Muscle of leg (tissue), 16 donors: ENCODE measurements around the gene DIABLO. TPM values are rescaled to one million over a fixed set of nuclear protein-coding genes. Genes with fewer than 3 reads are reported as not detected.
"Not testable (repeated sequence)": the region's sequence is repeated elsewhere in the genome, so short reads cannot be mapped to it uniquely, and the experiment has no call there.

Experiments used
- DNase-seq: peaks from one replicate; pipeline ENCODE4 v3.0.0; 2013
- H3K27ac ChIP-seq: one replicate; pipeline ENCODE4 v1.5.1; 2013; ENCODE audit warnings: mild to moderate bottlenecking, low read length, control low read depth
- H3K27me3 ChIP-seq: one replicate; pipeline ENCODE4 v1.6.1; 2013; ENCODE audit warnings: low read length; ENCODE audit not compliant: control insufficient read depth, insufficient read depth
- H3K36me3 ChIP-seq: one replicate; pipeline ENCODE4 v1.6.1; 2013; ENCODE audit warnings: low read length; ENCODE audit not compliant: control insufficient read depth, insufficient read depth
- H3K4me1 ChIP-seq: one replicate; pipeline ENCODE4 v1.6.1; 2013; ENCODE audit warnings: low read length; ENCODE audit not compliant: control insufficient read depth, insufficient read depth
- H3K4me3 ChIP-seq: one replicate; pipeline ENCODE4 v1.5.1; 2013; ENCODE audit warnings: low read length, control low read depth
- H3K9me3 ChIP-seq: replicated peaks from 2 replicates; pipeline ENCODE4 v1.6.1; 2013; ENCODE audit warnings: low read depth, low read length; ENCODE audit not compliant: control insufficient read depth
- WGBS: methylation state at CpG from one replicate; pipeline ENCODE4 v1.1.5; 2013; ENCODE audit warnings: missing lambda C conversion rate; ENCODE audit not compliant: insufficient coverage; 5-methylcytosine and 5-hydroxymethylcytosine counted together
- long read RNA-seq, 11 donors: transcript quantifications; one replicate each; lab custom pipeline, GENCODE V29; 2026
- polyA plus RNA-seq, 8 donors: library from polyadenylated mRNA; unstranded; fragments of 120-200 nt; gene quantifications; one replicate each; pipeline versions ENCODE4 v1.2.1 to v1.2.3, GENCODE V29; 2013; ENCODE audit warnings: inconsistent platforms in 1 of 8, low replicate concordance in 1 of 8; ENCODE audit not compliant: insufficient read length in 8 of 8, insufficient read depth in 1 of 8
- total RNA-seq: library from RNA; stranded (reverse); fragments of 120-200 nt; gene quantifications from one replicate; pipeline ENCODE4 v1.2.4, GENCODE V29; 2013

Gene DIABLO
- total RNA-seq, result 42.9 TPM
- polyA plus RNA-seq, result 10 to 100 TPM; 31.4 to 44.0 (median 36.4) TPM
- long read RNA-seq, donor 1, transcript DIABLO-207 (6 exons, 1,471 nt), result major isoform, 8 of 10 reads
- long read RNA-seq, donor 1, partial matches to known transcripts, result 0 of 10 reads
- long read RNA-seq, donor 1, other reads (novel, unspliced or antisense), result 0 of 10 reads
- long read RNA-seq, donor 2, result 0 reads
- long read RNA-seq, donor 3, transcript DIABLO-207 (6 exons, 1,471 nt), result major isoform, 12 of 15 reads
- long read RNA-seq, donor 3, partial matches to known transcripts, result 0 of 15 reads
- long read RNA-seq, donor 3, other reads (novel, unspliced or antisense), result 0 of 15 reads
- long read RNA-seq, donor 4, transcript DIABLO-207 (6 exons, 1,471 nt), result major isoform, 11 of 16 reads
- long read RNA-seq, donor 4, partial matches to known transcripts, result 0 of 16 reads
- long read RNA-seq, donor 4, other reads (novel, unspliced or antisense), result 0 of 16 reads
- long read RNA-seq, donor 5, transcript DIABLO-207 (6 exons, 1,471 nt), result major isoform, 10 of 16 reads
- long read RNA-seq, donor 5, partial matches to known transcripts, result 0 of 16 reads
- long read RNA-seq, donor 5, other reads (novel, unspliced or antisense), result 0 of 16 reads
- long read RNA-seq, donor 6, transcript DIABLO-207 (6 exons, 1,471 nt), result major isoform, 24 of 27 reads
- long read RNA-seq, donor 6, partial matches to known transcripts, result 0 of 27 reads
- long read RNA-seq, donor 6, other reads (novel, unspliced or antisense), result 0 of 27 reads
- long read RNA-seq, donor 7, transcript DIABLO-207 (6 exons, 1,471 nt), result major isoform, 20 of 24 reads
- long read RNA-seq, donor 7, partial matches to known transcripts, result 0 of 24 reads
- long read RNA-seq, donor 7, other reads (novel, unspliced or antisense), result 0 of 24 reads
- long read RNA-seq, donor 8, transcript DIABLO-207 (6 exons, 1,471 nt), result major isoform, 8 of 14 reads
- long read RNA-seq, donor 8, partial matches to known transcripts, result 0 of 14 reads
- long read RNA-seq, donor 8, other reads (novel, unspliced or antisense), result 0 of 14 reads
- long read RNA-seq, donor 9, transcript DIABLO-207 (6 exons, 1,471 nt), result major isoform, 15 of 17 reads
- long read RNA-seq, donor 9, partial matches to known transcripts, result 0 of 17 reads
- long read RNA-seq, donor 9, other reads (novel, unspliced or antisense), result 0 of 17 reads
- long read RNA-seq, donor 10, transcript DIABLO-207 (6 exons, 1,471 nt), result major isoform, 17 of 22 reads
- long read RNA-seq, donor 10, partial matches to known transcripts, result 0 of 22 reads
- long read RNA-seq, donor 10, other reads (novel, unspliced or antisense), result 0 of 22 reads
- long read RNA-seq, donor 11, transcript DIABLO-207 (6 exons, 1,471 nt), result major isoform, 18 of 24 reads
- long read RNA-seq, donor 11, partial matches to known transcripts, result 0 of 24 reads
- long read RNA-seq, donor 11, other reads (novel, unspliced or antisense), result 0 of 24 reads

- Histone ChIP-seq H3K4me3 (peak within 1 kb of the TSS; percentile 89), H3K9me3 (no peaks in the 10 kb centered on the region)
These were observed at the start of gene DIABLO for GRCh38 chr12:122225683-122226365. DIABLO (minus strand) TSS chr12:122226052; CDS start chr12:122226014, 38 bp downstream.

GRCh38 chr12:122275459-122275858 lies 49.6 kb upstream of the DIABLO start:
- WGBS, result no CpG with 5 or more reads among the region's 8 CpGs
- no peaks in the 10 kb centered on the region for H3K9me3 ChIP-seq
- no peak overlapping the region for H3K4me3 ChIP-seq
- no peak overlapping the region for H3K27ac ChIP-seq
- no peaks in the 10 kb centered on the region for H3K4me1 ChIP-seq
- peaks cover 28% of the 10 kb centered on the region for H3K36me3 ChIP-seq
- no peak for DNase-seq
- no peaks in the 10 kb centered on the region for H3K27me3 ChIP-seq

More at GRCh38 chr12:122225683-122226365, at the start of gene DIABLO:
- H3K27me3 ChIP-seq, result no peaks in the 10 kb centered on the region
- peak; percentile 100 for DNase-seq
- WGBS, result under 1% methylated on average over 64 of the region's 74 CpGs
- H3K36me3 ChIP-seq, result peaks cover 33% of the 10 kb centered on the region
- H3K4me1 ChIP-seq, result peaks cover 18% of the 10 kb centered on the region
- H3K27ac ChIP-seq, result peak within 1 kb of the TSS; percentile 98

GRCh38 chr12:122266230-122266901 lies 40.5 kb upstream of the DIABLO start, which contains the start of gene VPS33A:
VPS33A (minus strand) TSS chr12:122266494; CDS start chr12:122266408, 86 bp downstream.
- DNase-seq, result peak; percentile 98
- Histone ChIP-seq H3K9me3 (no peaks in the 10 kb centered on the region), H3K4me3 (peak within 1 kb of the TSS; percentile 82), H3K4me1 (peaks cover 7% of the 10 kb centered on the region), H3K36me3 (peaks cover 14% of the 10 kb centered on the region), H3K27ac (peak within 1 kb of the TSS; percentile 82), H3K27me3 (no peaks in the 10 kb centered on the region)
- 0% methylated on average over 48 of the region's 56 CpGs for WGBS

- Histone ChIP-seq H3K9me3 (no peaks in the 10 kb centered on the region), H3K27ac (peak overlapping the region; percentile 82), H3K36me3 (peaks cover 18% of the 10 kb centered on the region), H3K4me1 (peaks cover 7% of the 10 kb centered on the region), H3K4me3 (peak overlapping the region; percentile 82), H3K27me3 (no peaks in the 10 kb centered on the region)
- 0% methylated on average over 17 of the region's 17 CpGs for WGBS
- no peak for DNase-seq
These were observed 40.0 kb upstream of the DIABLO start for GRCh38 chr12:122265886-122266229.

GRCh38 chr12:122265476-122265875 lies 39.6 kb upstream of the DIABLO start:
- Histone ChIP-seq H3K27me3 (no peaks in the 10 kb centered on the region), H3K4me3 (peak overlapping the region; percentile 82), H3K36me3 (peaks cover 18% of the 10 kb centered on the region), H3K9me3 (no peaks in the 10 kb centered on the region), H3K4me1 (peaks cover 7% of the 10 kb centered on the region), H3K27ac (no peak overlapping the region)
- WGBS, result no CpG with 5 or more reads among the region's 1 CpG
- no peak for DNase-seq

- not testable (repeated sequence) for DNase-seq, H3K9me3 ChIP-seq, H3K4me3 ChIP-seq, H3K27me3 ChIP-seq, H3K4me1 ChIP-seq, H3K27ac ChIP-seq
- H3K36me3 ChIP-seq, result peaks cover 36% of the 10 kb centered on the region
- WGBS, result 89% methylated on average over 3 of the region's 14 CpGs
These were observed 34.9 kb upstream of the DIABLO start for GRCh38 chr12:122260735-122261134.

- not testable (repeated sequence) for H3K4me1 ChIP-seq
- WGBS, result no CpG with 5 or more reads among the region's 4 CpGs
These were observed 33.1 kb upstream of the DIABLO start for GRCh38 chr12:122258939-122259338.

GRCh38 chr12:122258462-122258861 lies 32.6 kb upstream of the DIABLO start:
- H3K36me3 ChIP-seq, result peaks cover 36% of the 10 kb centered on the region
- not testable (repeated sequence) for H3K9me3 ChIP-seq, DNase-seq, H3K27me3 ChIP-seq, H3K4me3 ChIP-seq, H3K27ac ChIP-seq, H3K4me1 ChIP-seq
- no CpG with 5 or more reads among the region's 4 CpGs for WGBS

More at GRCh38 chr12:122258939-122259338, 33.1 kb upstream of the DIABLO start:
- H3K27me3 ChIP-seq, H3K4me3 ChIP-seq, DNase-seq, H3K27ac ChIP-seq, H3K9me3 ChIP-seq: not testable (repeated sequence)
- peaks cover 36% of the 10 kb centered on the region for H3K36me3 ChIP-seq
